ENCODE measurements around the gene GPHA2.

DNA sequence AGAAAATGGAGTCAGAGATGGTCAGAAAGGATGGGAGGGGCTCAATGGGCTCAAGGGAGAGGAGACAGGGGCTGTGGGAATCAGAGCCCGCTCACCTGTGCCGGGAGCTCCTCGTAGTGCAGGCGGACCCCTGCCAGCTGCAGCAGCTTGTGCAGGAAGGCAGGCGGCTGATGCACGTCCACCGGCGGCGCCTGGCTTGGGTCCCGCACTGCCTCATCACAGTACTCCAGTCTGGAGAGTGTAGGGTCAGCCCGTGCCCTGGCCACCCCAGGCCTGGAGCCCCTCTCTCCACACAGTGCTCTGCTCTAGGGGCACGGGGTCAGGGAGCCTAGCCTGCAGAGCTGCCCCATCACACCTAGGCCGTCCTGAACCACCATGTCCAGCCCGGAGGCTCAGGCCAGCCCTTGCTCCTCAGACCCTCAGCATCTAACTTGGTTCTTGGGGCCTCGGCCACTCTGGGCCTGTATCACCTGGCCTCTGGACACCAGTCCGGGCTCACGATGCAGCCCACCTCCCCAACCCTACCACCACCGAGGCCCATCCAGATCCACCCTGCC is 22.4 kb downstream of the GPHA2 start:
- TF ChIP-seq JUN (IDR thresholded peaks at IDR 0.05) (no peak), POLR2A (IDR thresholded peaks at IDR 0.05; ENCODE audit: low read length) (no peak), EP300 (IDR thresholded peaks at IDR 0.05) (no peak), MAZ (IDR thresholded peaks at IDR 0.05; ENCODE audit: borderline replicate concordance, low read depth, low read length) (no peak), USF2 (IDR thresholded peaks at IDR 0.05) (no peak), RAD21 (conservative IDR thresholded peaks at IDR 0.05 in 1 of 2, IDR thresholded peaks at IDR 0.05 in 1 of 2) (no peak), ELK1 (IDR thresholded peaks at IDR 0.05; ENCODE audit: low read depth, low read length) (no peak), MYC (IDR thresholded peaks at IDR 0.05; ENCODE audit: borderline replicate concordance, low read length) (no peak), ZSCAN20 (CRISPR knock-in tag; IDR thresholded peaks at IDR 0.05) (no peak)
- TF ChIP-seq, protein P1, sequence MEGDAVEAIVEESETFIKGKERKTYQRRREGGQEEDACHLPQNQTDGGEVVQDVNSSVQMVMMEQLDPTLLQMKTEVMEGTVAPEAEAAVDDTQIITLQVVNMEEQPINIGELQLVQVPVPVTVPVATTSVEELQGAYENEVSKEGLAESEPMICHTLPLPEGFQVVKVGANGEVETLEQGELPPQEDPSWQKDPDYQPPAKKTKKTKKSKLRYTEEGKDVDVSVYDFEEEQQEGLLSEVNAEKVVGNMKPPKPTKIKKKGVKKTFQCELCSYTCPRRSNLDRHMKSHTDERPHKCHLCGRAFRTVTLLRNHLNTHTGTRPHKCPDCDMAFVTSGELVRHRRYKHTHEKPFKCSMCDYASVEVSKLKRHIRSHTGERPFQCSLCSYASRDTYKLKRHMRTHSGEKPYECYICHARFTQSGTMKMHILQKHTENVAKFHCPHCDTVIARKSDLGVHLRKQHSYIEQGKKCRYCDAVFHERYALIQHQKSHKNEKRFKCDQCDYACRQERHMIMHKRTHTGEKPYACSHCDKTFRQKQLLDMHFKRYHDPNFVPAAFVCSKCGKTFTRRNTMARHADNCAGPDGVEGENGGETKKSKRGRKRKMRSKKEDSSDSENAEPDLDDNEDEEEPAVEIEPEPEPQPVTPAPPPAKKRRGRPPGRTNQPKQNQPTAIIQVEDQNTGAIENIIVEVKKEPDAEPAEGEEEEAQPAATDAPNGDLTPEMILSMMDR (IDR thresholded peaks at IDR 0.05), result no peak
- TF ChIP-seq, protein P2, sequence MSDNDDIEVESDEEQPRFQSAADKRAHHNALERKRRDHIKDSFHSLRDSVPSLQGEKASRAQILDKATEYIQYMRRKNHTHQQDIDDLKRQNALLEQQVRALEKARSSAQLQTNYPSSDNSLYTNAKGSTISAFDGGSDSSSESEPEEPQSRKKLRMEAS (IDR thresholded peaks at IDR 0.05), result no peak
- TF ChIP-seq, protein P3, sequence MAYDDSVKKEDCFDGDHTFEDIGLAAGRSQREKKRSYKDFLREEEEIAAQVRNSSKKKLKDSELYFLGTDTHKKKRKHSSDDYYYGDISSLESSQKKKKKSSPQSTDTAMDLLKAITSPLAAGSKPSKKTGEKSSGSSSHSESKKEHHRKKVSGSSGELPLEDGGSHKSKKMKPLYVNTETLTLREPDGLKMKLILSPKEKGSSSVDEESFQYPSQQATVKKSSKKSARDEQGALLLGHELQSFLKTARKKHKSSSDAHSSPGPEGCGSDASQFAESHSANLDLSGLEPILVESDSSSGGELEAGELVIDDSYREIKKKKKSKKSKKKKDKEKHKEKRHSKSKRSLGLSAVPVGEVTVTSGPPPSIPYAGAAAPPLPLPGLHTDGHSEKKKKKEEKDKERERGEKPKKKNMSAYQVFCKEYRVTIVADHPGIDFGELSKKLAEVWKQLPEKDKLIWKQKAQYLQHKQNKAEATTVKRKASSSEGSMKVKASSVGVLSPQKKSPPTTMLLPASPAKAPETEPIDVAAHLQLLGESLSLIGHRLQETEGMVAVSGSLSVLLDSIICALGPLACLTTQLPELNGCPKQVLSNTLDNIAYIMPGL (CRISPR knock-in tag; IDR thresholded peaks at IDR 0.05; ENCODE audit: borderline replicate concordance), result no peak
